Lower lobe of right lung (tissue), 2 donors: Measurements from ENCODE around the gene RNF212. TPM values are rescaled to one million over a fixed set of nuclear protein-coding genes. Genes with fewer than 3 reads are reported as not detected.
A peak's percentile ranks its signal among the peaks of the same experiment; 100 is the strongest.

Experiments
- ATAC-seq, 2 donors: fragments of 200-7000 bp; cut with Tn5 transposase; one replicate each; pipeline ENCODE4 v1.9.1; 2020 to 2022; ENCODE audit warnings: mild to moderate bottlenecking in 2 of 2, moderate library complexity in 2 of 2
- DNase-seq: peaks from one replicate; pipeline ENCODE4 v3.0.0-alpha.2; 2020
- H3K27ac ChIP-seq: fragments of 200-600 bp; one replicate; pipeline ENCODE4 v1.8.0; 2022
- H3K27me3 ChIP-seq: fragments of 200-600 bp; one replicate; pipeline ENCODE4 v1.8.0; 2022; ENCODE audit warnings: low read depth
- H3K36me3 ChIP-seq: fragments of 200-600 bp; one replicate; pipeline ENCODE4 v1.8.0; 2022; ENCODE audit warnings: mild to moderate bottlenecking
- H3K4me1 ChIP-seq: fragments of 200-600 bp; one replicate; pipeline ENCODE4 v1.8.0; 2022
- H3K4me3 ChIP-seq: fragments of 200-600 bp; one replicate; pipeline ENCODE4 v1.8.0; 2022; ENCODE audit warnings: mild to moderate bottlenecking
- H3K9me3 ChIP-seq: fragments of 200-600 bp; one replicate; pipeline ENCODE4 v1.8.0; 2022
- intact Hi-C: fragments of 100-400 bp; cut with DNase I; formaldehyde crosslinking; loops from one replicate; pipeline ENCODE4 v1.11.0; 2022
- long read RNA-seq: library from polyadenylated mRNA; unstranded; transcript quantifications from one replicate; pipeline ENCODE4 v2.0.0, GENCODE V29; 2021
- total RNA-seq: library from RNA; stranded (reverse); fragmentation: NEBNext Ultra II Directional; extraction: Animal tissue kit (Norgen Biotek cat#: 25700); gene quantifications from one replicate; pipeline ENCODE4 v1.2.1, GENCODE V29; 2021
- TF ChIP-seq, protein P1 (sequence below): fragments of 200-600 bp; IDR thresholded peaks from one replicate; pipeline ENCODE4 v1.8.0; 2022; ENCODE audit warnings: antibody characterized with exemption, mild to moderate bottlenecking
- donor health status: DM: no; HTN: yes; CAD: no; lungs with severe emphysema.

RNF212 gene, protein sequence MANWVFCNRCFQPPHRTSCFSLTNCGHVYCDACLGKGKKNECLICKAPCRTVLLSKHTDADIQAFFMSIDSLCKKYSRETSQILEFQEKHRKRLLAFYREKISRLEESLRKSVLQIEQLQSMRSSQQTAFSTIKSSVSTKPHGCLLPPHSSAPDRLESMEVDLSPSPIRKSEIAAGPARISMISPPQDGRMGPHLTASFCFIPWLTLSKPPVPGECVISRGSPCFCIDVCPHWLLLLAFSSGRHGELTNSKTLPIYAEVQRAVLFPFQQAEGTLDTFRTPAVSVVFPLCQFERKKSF
- 6.8 TPM for total RNA-seq
- long read RNA-seq, partial matches to known transcripts, result 2 of 7 reads
- long read RNA-seq, other reads (novel, unspliced or antisense), result 5 of 7 reads

DNA sequence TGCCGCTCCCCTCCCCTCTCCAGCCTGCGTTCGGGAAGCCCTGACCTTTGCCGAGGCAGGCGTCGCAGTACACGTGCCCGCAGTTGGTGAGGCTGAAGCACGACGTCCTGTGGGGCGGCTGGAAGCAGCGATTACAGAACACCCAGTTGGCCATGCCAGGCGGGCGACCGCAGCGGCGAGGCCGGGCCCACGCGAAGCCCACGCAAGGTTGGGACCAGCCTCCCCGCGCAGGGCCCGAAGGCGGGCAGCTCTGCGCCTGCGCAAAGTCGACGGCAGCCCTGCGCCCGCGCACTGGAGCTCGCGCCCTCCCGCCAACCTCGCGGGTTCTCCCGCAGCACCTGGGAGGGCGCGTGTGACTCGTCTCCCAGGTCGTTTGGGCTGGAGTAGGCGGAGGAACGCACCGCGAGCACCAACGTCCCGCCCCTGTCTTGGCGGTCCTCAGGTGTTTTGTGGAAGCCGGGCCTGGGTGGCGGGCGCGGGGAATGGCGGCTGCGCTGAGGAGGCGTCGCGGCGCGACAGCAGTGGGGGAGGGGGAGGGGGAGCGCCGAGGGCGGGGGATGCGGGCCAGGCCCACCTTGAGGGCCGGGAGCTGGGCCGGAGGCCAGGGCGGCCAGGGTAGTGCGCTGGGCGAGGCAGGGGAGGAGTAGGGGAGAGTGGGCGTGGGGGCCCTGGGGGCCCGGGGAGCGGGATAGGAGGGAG lies at the start of gene RNF212:
Gene RNF212, minus strand, starts transcription at position 254 of the 699 bp plus-strand sequence. Its CDS starts 100 bp downstream, at position 154.
- Histone ChIP-seq H3K4me1 (no peaks in the 10 kb centered on the region), H3K36me3 (no peaks in the 10 kb centered on the region), H3K9me3 (no peaks in the 10 kb centered on the region), H3K4me3 (peak within 1 kb of the TSS; percentile 39), H3K27me3 (peaks cover 26% of the 10 kb centered on the region), H3K27ac (no peak within 1 kb of the TSS)
- TF ChIP-seq, protein P1, sequence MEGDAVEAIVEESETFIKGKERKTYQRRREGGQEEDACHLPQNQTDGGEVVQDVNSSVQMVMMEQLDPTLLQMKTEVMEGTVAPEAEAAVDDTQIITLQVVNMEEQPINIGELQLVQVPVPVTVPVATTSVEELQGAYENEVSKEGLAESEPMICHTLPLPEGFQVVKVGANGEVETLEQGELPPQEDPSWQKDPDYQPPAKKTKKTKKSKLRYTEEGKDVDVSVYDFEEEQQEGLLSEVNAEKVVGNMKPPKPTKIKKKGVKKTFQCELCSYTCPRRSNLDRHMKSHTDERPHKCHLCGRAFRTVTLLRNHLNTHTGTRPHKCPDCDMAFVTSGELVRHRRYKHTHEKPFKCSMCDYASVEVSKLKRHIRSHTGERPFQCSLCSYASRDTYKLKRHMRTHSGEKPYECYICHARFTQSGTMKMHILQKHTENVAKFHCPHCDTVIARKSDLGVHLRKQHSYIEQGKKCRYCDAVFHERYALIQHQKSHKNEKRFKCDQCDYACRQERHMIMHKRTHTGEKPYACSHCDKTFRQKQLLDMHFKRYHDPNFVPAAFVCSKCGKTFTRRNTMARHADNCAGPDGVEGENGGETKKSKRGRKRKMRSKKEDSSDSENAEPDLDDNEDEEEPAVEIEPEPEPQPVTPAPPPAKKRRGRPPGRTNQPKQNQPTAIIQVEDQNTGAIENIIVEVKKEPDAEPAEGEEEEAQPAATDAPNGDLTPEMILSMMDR, result no peak
- intact Hi-C loops, result no loop called here
- ATAC-seq (peak; percentile 82 to 88), DNase-seq (no peak)

- H3K27me3 ChIP-seq, result no peaks in the 10 kb centered on the region
- DNase-seq (no peak), ATAC-seq (no peak)
- no peak overlapping the region for H3K27ac ChIP-seq
- TF ChIP-seq, protein P1, result no peak
- no peak overlapping the region for H3K4me3 ChIP-seq
- peaks cover 11% of the 10 kb centered on the region for H3K9me3 ChIP-seq
- intact Hi-C loops, result no loop called here
- no peaks in the 10 kb centered on the region for H3K36me3 ChIP-seq
- no peaks in the 10 kb centered on the region for H3K4me1 ChIP-seq
Measured at GRCh38 chr4:1160351-1160750, 47.0 kb upstream of the RNF212 start.

DNA sequence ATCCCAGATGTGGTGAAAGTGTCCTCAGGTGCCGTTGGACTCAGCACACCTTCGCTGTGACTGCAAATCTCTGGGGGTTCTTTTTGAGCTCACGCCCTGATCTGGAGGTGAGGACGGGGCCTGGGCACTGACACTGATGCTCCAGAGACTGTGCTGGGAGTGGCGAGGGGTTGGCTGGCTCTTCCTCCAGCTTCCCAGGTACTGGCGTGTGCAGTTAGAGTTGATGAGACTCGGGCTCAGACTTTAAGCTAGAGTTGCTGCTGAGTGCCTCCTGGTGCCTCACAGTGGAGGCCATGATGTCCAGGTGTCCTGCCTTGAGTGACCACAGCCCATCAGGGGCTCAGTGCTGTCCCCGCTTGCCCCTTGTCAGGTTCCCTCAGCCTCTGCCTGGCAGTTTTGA lies 42.7 kb upstream of the RNF212 start:
- no peaks in the 10 kb centered on the region for H3K27me3 ChIP-seq
- peaks cover 11% of the 10 kb centered on the region for H3K9me3 ChIP-seq
- TF ChIP-seq, protein P1, result no peak
- H3K4me3 ChIP-seq, result no peak overlapping the region
- no peak overlapping the region for H3K27ac ChIP-seq
- intact Hi-C loops, result no loop called here
- H3K4me1 ChIP-seq, result peaks cover 9% of the 10 kb centered on the region
- H3K36me3 ChIP-seq, result no peaks in the 10 kb centered on the region
- ATAC-seq (no peak), DNase-seq (no peak)

DNA sequence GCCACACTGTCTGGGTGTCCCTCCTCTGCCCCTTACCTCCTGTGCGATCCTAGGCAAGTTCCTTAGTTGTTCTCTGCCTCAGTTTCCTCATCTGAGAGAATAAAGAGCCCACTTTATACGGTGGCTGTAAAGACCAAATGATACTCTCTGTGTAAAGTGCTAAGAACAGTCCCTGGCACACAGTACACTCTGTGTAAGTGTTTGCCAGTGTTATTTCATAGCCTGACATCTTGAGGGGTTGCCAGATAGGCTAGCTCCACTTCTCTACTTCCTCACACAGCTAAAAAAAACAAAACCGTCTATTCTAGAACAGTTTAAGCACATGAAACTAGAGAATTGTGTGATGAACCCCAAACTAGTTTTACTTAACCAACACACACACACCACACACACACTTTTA lies 42.0 kb upstream of the RNF212 start:
- intact Hi-C loops, result no loop called here
- no peaks in the 10 kb centered on the region for H3K36me3 ChIP-seq
- no peaks in the 10 kb centered on the region for H3K27me3 ChIP-seq
- ATAC-seq (peak; percentile 73 to 75), DNase-seq (no peak)
- peaks cover 11% of the 10 kb centered on the region for H3K9me3 ChIP-seq
- H3K4me3 ChIP-seq, result no peak overlapping the region
- peaks cover 9% of the 10 kb centered on the region for H3K4me1 ChIP-seq
- no peak overlapping the region for H3K27ac ChIP-seq
- TF ChIP-seq, protein P1, result no peak

DNA sequence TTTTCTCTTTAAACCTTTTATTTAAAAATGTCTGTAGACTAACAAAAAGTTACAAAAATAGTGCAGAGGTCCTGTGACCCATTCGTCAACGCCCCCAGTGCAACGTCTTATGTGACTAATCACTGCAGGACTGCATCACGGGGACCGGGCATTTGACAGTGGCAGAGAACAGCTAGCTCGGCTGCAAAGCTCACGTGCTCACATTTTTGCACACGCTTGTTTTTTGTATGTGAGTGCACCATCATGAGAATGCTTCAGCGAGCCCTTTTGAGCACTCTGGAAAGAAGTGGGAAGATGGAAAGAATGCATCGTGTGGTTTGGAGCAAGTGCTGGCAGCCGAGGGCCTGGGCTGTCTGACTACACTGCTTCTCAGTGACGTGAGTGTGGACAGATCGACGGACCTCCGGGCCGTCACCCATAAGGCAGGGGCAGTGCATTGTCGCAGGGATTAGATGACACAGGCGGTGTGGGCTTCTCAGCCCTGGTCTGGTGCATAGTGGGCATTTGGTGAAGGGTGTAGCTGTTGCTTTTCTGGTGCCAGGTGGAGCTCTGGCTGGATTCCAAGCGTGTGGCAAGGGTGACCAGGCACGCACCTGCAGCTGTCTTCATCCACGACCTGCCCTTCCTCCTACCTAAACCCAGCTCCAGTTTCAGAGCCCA lies 41.3 kb upstream of the RNF212 start:
- ATAC-seq (peak; percentile 70 to 75), DNase-seq (peak; percentile 58)
- TF ChIP-seq, protein P1, result no peak
- no peaks in the 10 kb centered on the region for H3K36me3 ChIP-seq
- H3K4me1 ChIP-seq, result peaks cover 9% of the 10 kb centered on the region
- H3K4me3 ChIP-seq, result no peak overlapping the region
- H3K27ac ChIP-seq, result no peak overlapping the region
- H3K27me3 ChIP-seq, result no peaks in the 10 kb centered on the region
- intact Hi-C loops, result no loop called here
- H3K9me3 ChIP-seq, result peaks cover 11% of the 10 kb centered on the region
